Measurements from ENCODE around the gene PFDN2.

- TF ChIP-seq CTCF (IDR thresholded peaks at IDR 0.05; ENCODE audit: low read depth, low read length) (no peak), MYC (IDR thresholded peaks at IDR 0.05; ENCODE audit: low read depth, low read length) (no peak), POLR2A (IDR thresholded peaks at IDR 0.05; ENCODE audit: extremely low read depth, insufficient read length) (no peak)
Observed at GRCh38 chr1:161106431-161106830, 11.4 kb downstream of the PFDN2 start.
